ENCODE data around the gene SLC6A7. TPM values are rescaled to one million over a fixed set of nuclear protein-coding genes. Genes with fewer than 3 reads are reported as not detected.

The SLC6A7 gene
- total RNA-seq, 1 experiment from 2014 or later, result not detected

DNA sequence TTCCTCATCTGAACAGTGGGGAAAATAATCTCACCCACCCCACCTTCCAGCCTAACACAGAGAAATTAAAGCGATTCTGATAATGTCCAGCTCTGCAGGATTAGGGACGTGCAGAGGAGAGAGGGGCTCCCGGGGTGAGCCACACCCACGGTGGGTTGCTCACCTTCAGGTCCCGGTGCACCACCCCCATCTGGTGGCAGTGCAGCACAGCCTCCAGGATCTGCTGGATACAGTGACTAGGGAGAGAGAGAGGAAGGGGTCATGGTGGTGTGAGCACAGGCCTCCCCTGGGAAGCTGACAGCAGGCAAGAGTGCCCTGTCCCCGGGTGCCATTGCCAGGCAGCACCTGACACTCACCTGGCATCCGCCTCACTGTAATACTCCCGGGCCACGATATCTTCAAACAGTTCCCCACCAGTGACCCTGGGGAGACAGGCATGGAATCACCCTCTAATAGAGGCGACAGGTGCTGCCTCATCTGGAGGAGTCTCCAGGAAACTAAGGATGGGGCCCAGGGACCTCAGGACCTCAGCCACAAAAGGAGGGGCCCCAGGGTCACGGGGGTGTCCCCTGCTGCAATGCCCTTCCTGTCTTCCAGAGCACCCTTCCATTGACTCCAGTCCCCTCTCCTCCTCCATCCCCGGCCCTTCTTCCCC, 66.7 kb downstream of the SLC6A7 start:
- Histone ChIP-seq H3K36me3 (no peaks in the 10 kb centered on the region), H3K4me3 (no peak overlapping the region), H3K27ac (no peak overlapping the region), H3K9me3 (replicated peaks) (no peaks in the 10 kb centered on the region), H3K27me3 (replicated peaks) (no peaks in the 10 kb centered on the region), H3K4me1 (replicated peaks) (peaks cover 8% of the 10 kb centered on the region)
- no peak for DNase-seq (ENCODE audit: low read depth in 1 of 2, low spot score in 2 of 2)

DNA sequence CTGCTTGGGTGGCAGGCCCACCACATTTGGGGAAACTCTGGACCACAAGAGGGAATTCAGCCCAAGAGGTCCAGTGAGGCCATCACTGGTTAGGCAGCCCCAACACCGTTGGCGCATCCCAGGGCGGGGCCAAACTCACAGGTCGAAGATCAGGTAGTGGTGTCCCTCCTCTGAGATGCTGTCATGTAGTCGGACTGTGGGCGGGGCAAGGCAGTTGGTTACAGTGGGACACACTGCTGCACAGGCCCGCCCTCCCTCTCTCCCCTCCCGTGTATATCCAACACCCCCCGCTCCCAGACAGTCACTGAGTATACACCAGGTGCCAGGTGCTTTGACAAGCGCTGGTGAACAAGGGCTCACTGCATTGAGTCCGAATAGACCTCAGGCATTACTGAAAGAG, 67.6 kb downstream of the SLC6A7 start:
- H3K4me3 ChIP-seq, result no peak overlapping the region
- H3K4me1 ChIP-seq (replicated peaks), result peaks cover 14% of the 10 kb centered on the region
- no peak overlapping the region for H3K27ac ChIP-seq
- H3K27me3 ChIP-seq (replicated peaks), result no peaks in the 10 kb centered on the region
- DNase-seq (ENCODE audit: low read depth in 1 of 2, low spot score in 2 of 2), result no peak
- H3K9me3 ChIP-seq (replicated peaks), result no peaks in the 10 kb centered on the region
- H3K36me3 ChIP-seq, result no peaks in the 10 kb centered on the region

DNA sequence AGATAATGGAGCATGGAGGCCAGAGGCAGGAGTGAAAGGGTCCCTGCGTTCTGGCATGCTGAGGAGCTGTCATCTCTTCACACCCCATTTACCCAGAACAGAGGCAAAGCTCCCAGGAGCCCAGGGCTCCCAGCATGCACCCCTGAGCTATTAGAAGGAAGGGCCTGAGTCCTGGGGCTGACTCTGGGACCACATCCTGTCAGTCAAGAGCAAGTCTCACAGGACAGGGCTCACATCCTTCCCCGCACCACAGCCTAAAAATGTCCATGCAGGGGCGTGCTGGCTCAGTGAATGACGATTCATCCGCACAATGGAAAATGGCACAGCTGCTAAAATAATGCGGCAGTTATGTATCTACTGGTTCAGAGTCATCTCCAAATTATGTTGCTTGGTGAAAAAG, 68.3 kb downstream of the SLC6A7 start:
- H3K36me3 ChIP-seq, result 0 out of 2 replicates have a peak, but pooled peaks cover 1% of the 10 kb centered on the region
- no peaks in the 10 kb centered on the region for H3K9me3 ChIP-seq (replicated peaks)
- DNase-seq (ENCODE audit: low read depth in 1 of 2, low spot score in 2 of 2), result no peak
- H3K27ac ChIP-seq, result no peak overlapping the region
- peaks cover 16% of the 10 kb centered on the region for H3K4me1 ChIP-seq (replicated peaks)
- no peak overlapping the region for H3K4me3 ChIP-seq
- no peaks in the 10 kb centered on the region for H3K27me3 ChIP-seq (replicated peaks)

Other genes starting within 250 kb of the SLC6A7 start
- 0.05 TPM in 1 of 2 replicates, not detected in the other for gene PDE6A, start 245.3 kb upstream of the SLC6A7 start, total RNA-seq (2014; rRNA removed; shearing (Covaris generic))
- 24.5 and 39.0 TPM in 2 replicates for gene SLC26A2, start 229.3 kb upstream of the SLC6A7 start, total RNA-seq (2014; rRNA removed; shearing (Covaris generic))
- gene TIGD6, start 189.4 kb upstream of the SLC6A7 start, total RNA-seq (2014; rRNA removed; shearing (Covaris generic)), result 5.3 and 10.0 TPM in 2 replicates
- gene HMGXB3, start 189.3 kb upstream of the SLC6A7 start, total RNA-seq (2014; rRNA removed; shearing (Covaris generic)), result 46.6 and 65.8 TPM in 2 replicates
- gene CSF1R, start 103.5 kb upstream of the SLC6A7 start, total RNA-seq (2014; rRNA removed; shearing (Covaris generic)), result 1.2 TPM in 1 of 2 replicates, not detected in the other
- gene PDGFRB, start 34.2 kb upstream of the SLC6A7 start, total RNA-seq (2014; rRNA removed; shearing (Covaris generic)), result 98.6 and 113 TPM in 2 replicates
- gene CDX1, start 23.3 kb upstream of the SLC6A7 start, total RNA-seq (2014; rRNA removed; shearing (Covaris generic)), result 0.19 and 1.8 TPM in 2 replicates
- gene CAMK2A, start 99.7 kb downstream of the SLC6A7 start, total RNA-seq (2014; rRNA removed; shearing (Covaris generic)), result not detected in 2 replicates
- gene ARSI, start 112.8 kb downstream of the SLC6A7 start, total RNA-seq (2014; rRNA removed; shearing (Covaris generic)), result 0.21 TPM in 1 of 2 replicates, not detected in the other
- gene TCOF1, start 167.6 kb downstream of the SLC6A7 start, total RNA-seq (2014; rRNA removed; shearing (Covaris generic)), result 58.8 and 67.2 TPM in 2 replicates
- not detected in 2 replicates for gene CD74, start 222.8 kb downstream of the SLC6A7 start, total RNA-seq (2014; rRNA removed; shearing (Covaris generic))

Data from SJSA1 (cell line).